Measurements from ENCODE around the gene RAMP3. TPM values are rescaled to one million over a fixed set of nuclear protein-coding genes. Genes with fewer than 3 reads are reported as not detected.
"Not testable (repeated sequence)": the region's sequence is repeated elsewhere in the genome, so short reads cannot be mapped to it uniquely, and the experiment has no call there.

RAMP3 gene
- total RNA-seq, 2 experiments from 2014 or later: not detected

GRCh38 chr7:45151131-45151684, 6.4 kb upstream of the RAMP3 start:
- POLR2A ChIA-PET: interaction anchor here (0.6 kb wide), 1 partner anchor 98 kb away, joined by 3 read pairs; no protein-coding TSS in a partner anchor
- H3K36me3 Mint-ChIP-seq (ENCODE audit: low read depth): no peaks in the 10 kb centered on the region
- H3K4me3 Mint-ChIP-seq: no peak overlapping the region

GRCh38 chr7:45151967-45152366, 5.6 kb upstream of the RAMP3 start:
- Mint-ChIP-seq H3K36me3 (ENCODE audit: low read depth) (no peaks in the 10 kb centered on the region), H3K4me3 (no peak overlapping the region), H3K27ac (no peak overlapping the region), H3K9me3 (no peaks in the 10 kb centered on the region), H3K4me1 (no peaks in the 10 kb centered on the region), H3K27me3 (peaks cover 17% of the 10 kb centered on the region)
- CTCF ChIA-PET: interaction anchor here (1.1 to 5.5 kb wide), 3 partner anchors 18 to 108 kb away, joined by 4 to 46 read pairs (median 4); no protein-coding TSS in a partner anchor
- no peak for DNase-seq
- POLR2A ChIA-PET: no interaction called here

More at GRCh38 chr7:45151131-45151684, 6.4 kb upstream of the RAMP3 start:
- Mint-ChIP-seq H3K27me3 (peaks cover 14% of the 10 kb centered on the region), H3K4me1 (no peaks in the 10 kb centered on the region), H3K27ac (no peak overlapping the region), H3K9me3 (no peaks in the 10 kb centered on the region)
- DNase-seq: no peak
- CTCF ChIA-PET: interaction anchor here (5.5 kb wide), 1 partner anchor 109 kb away, joined by 46 read pairs; no protein-coding TSS in a partner anchor

- no peak for DNase-seq
- no peaks in the 10 kb centered on the region for H3K36me3 Mint-ChIP-seq (ENCODE audit: low read depth)
- H3K27me3 Mint-ChIP-seq: peaks cover 20% of the 10 kb centered on the region
- POLR2A ChIA-PET: no interaction called here
- no peak overlapping the region for H3K27ac Mint-ChIP-seq
- H3K9me3 Mint-ChIP-seq: no peaks in the 10 kb centered on the region
- CTCF ChIA-PET: interaction anchor here (1.1 to 5.5 kb wide), 3 partner anchors 17 to 107 kb away, joined by 4 to 46 read pairs (median 4); no protein-coding TSS in a partner anchor
- no peaks in the 10 kb centered on the region for H3K4me1 Mint-ChIP-seq
- H3K4me3 Mint-ChIP-seq: no peak overlapping the region
Measured at GRCh38 chr7:45153233-45153632, 4.4 kb upstream of the RAMP3 start.

- H3K9me3 Mint-ChIP-seq; H3K36me3 Mint-ChIP-seq (ENCODE audit: low read depth); H3K4me1 Mint-ChIP-seq; POLR2A ChIA-PET; H3K4me3 Mint-ChIP-seq; DNase-seq; H3K27ac Mint-ChIP-seq: not testable (repeated sequence)
- peaks cover 23% of the 10 kb centered on the region for H3K27me3 Mint-ChIP-seq
- CTCF ChIA-PET: interaction anchor here (0.6 to 5.5 kb wide), 6 partner anchors 9 to 610 kb away, joined by 3 to 46 read pairs (median 4); no protein-coding TSS in a partner anchor
Measured at GRCh38 chr7:45153861-45154260, 3.7 kb upstream of the RAMP3 start.

DNA sequence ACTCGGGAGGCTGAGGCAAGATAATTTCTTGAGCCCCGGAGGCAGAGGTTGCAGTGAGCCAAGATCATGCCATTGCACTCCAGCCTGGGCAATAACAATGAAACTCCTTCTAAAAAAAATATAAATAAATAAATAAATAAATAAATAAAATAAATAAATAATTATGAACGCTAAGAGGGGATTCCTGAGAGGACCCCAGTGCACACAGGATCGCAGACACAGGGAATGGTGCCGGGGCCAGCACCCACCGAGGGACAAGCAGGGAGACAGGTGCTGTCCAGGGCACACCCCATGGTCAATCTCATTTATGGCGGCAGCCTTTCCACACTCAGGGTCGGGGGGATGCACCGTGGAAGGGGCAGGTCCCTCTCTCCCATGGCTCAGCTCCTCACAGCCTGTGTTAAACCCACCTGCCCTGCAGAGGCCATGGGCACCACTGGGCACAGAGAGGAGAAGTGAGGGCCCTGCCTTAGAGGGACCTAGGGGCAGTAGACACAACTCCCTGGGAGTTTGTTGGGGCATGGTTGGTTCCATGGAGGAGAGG, 2.2 kb upstream of the RAMP3 start:
- CTCF ChIA-PET: interaction anchor here (5.5 kb wide), 1 partner anchor 105 kb away, joined by 46 read pairs; no protein-coding TSS in a partner anchor
- Mint-ChIP-seq H3K27me3 (peaks cover 25% of the 10 kb centered on the region), H3K9me3 (no peaks in the 10 kb centered on the region), H3K36me3 (ENCODE audit: low read depth) (no peaks in the 10 kb centered on the region), H3K4me1 (peaks cover 4% of the 10 kb centered on the region), H3K4me3 (no peak overlapping the region), H3K27ac (no peak overlapping the region)
- POLR2A ChIA-PET: no interaction called here
- DNase-seq: no peak

DNA sequence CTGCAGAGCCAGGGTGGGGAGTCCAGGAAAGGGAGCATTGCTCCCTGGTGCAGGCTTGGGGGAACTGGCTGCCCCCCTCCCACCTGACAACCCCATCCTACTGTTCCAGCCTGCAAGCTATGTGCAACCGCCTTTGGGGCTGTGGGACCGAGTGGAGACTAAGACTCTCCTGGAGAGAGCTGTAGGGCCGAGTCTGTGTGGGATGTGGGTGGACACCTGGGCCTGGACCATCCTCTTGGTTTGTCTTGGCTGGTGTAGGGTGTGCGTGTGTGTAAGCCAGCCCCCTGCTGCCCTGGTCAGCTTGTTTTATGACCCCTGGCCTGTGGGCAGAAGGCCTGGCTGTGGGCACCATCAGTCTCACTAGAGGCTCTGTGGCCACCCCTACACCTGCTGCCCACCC, 1.6 kb upstream of the RAMP3 start:
- Mint-ChIP-seq H3K27me3 (peaks cover 23% of the 10 kb centered on the region), H3K9me3 (no peaks in the 10 kb centered on the region), H3K36me3 (ENCODE audit: low read depth) (no peaks in the 10 kb centered on the region), H3K4me3 (no peak overlapping the region), H3K27ac (no peak overlapping the region), H3K4me1 (peaks cover 9% of the 10 kb centered on the region)
- CTCF ChIA-PET: interaction anchor here (5.5 kb wide), 1 partner anchor 104 kb away, joined by 46 read pairs; no protein-coding TSS in a partner anchor
- DNase-seq: no peak
- POLR2A ChIA-PET: no interaction called here

- DNase-seq: no peak
- CTCF ChIA-PET: interaction anchor here (5.5 kb wide), 1 partner anchor 104 kb away, joined by 46 read pairs; no protein-coding TSS in a partner anchor
- peaks cover 23% of the 10 kb centered on the region for H3K27me3 Mint-ChIP-seq
- H3K36me3 Mint-ChIP-seq (ENCODE audit: low read depth): no peaks in the 10 kb centered on the region
- peaks cover 14% of the 10 kb centered on the region for H3K4me1 Mint-ChIP-seq
- H3K9me3 Mint-ChIP-seq: no peaks in the 10 kb centered on the region
- no peak overlapping the region for H3K27ac Mint-ChIP-seq
- H3K4me3 Mint-ChIP-seq: no peak overlapping the region
- POLR2A ChIA-PET: no interaction called here
Measured at GRCh38 chr7:45156516-45157272, 897 bp upstream of the RAMP3 start.

DNA sequence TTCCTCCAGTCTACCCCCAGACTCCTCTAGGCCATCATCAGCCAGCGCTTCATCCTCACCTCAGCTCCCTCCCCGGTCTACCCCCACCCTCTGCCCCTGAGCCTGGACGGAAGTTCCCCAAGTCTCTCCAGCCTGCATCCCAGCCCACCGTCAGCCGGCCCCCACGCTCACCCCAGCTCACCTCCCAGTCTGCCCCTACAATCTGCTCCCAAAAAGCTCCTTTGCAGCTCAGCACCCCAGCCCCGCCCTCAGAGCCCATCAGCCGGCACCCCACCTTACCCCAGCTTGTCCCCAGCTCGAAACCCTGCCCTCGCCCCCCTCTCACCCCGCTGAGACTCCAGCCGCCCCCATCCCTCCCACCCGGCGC, 322 bp upstream of the RAMP3 start:
- Mint-ChIP-seq H3K4me1 (peaks cover 14% of the 10 kb centered on the region), H3K36me3 (ENCODE audit: low read depth) (no peaks in the 10 kb centered on the region), H3K27me3 (peaks cover 23% of the 10 kb centered on the region), H3K4me3 (no peak overlapping the region), H3K9me3 (no peaks in the 10 kb centered on the region), H3K27ac (no peak overlapping the region)
- DNase-seq: no peak
- POLR2A ChIA-PET: interaction anchor here (0.7 kb wide), 1 partner anchor 19 kb away, joined by 3 read pairs; no protein-coding TSS in a partner anchor
- CTCF ChIA-PET: interaction anchor here (0.7 kb wide), 1 partner anchor 104 kb away, joined by 3 read pairs; no protein-coding TSS in a partner anchor

GRCh38 chr7:45158471-45158870, 880 bp downstream of the RAMP3 start:
- peaks cover 2% of the 10 kb centered on the region for H3K9me3 Mint-ChIP-seq
- no peak for DNase-seq
- ChIA-PET POLR2A (no interaction called here), CTCF (interaction anchor here (1.0 kb wide), 2 partner anchors 22 to 101 kb away, joined by 4 read pairs; no protein-coding TSS in a partner anchor)
- peaks cover 14% of the 10 kb centered on the region for H3K4me1 Mint-ChIP-seq
- no peak overlapping the region for H3K4me3 Mint-ChIP-seq
- H3K27ac Mint-ChIP-seq: no peak overlapping the region
- H3K27me3 Mint-ChIP-seq: peaks cover 27% of the 10 kb centered on the region
- H3K36me3 Mint-ChIP-seq (ENCODE audit: low read depth): no peaks in the 10 kb centered on the region

DNA sequence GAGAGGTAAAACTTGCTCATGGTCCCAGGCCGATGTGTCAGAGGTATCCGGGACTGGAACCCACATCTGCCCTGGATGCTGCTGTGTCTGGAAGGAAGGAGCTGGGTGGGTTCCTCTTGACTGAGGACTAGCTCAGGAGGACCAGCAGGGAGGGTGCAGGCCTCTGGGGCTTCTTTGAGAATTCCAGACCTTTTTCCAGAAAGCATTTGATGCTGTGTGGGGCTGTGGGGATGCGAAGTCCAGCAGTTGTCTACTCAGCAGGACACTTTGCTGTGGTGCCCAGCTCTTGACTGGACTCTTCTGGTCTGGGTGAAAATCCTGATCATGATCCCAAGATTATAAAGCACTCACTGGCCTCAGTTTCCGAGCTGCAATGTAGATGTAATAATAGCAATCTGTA, 1.7 kb downstream of the RAMP3 start:
- Mint-ChIP-seq H3K27me3 (peaks cover 32% of the 10 kb centered on the region), H3K4me3 (no peak overlapping the region), H3K4me1 (peaks cover 14% of the 10 kb centered on the region), H3K27ac (no peak overlapping the region), H3K9me3 (peaks cover 2% of the 10 kb centered on the region), H3K36me3 (ENCODE audit: low read depth) (no peaks in the 10 kb centered on the region)
- DNase-seq: no peak
- CTCF ChIA-PET: interaction anchor here (1.0 kb wide), 1 partner anchor 23 kb away, joined by 4 read pairs; no protein-coding TSS in a partner anchor
- POLR2A ChIA-PET: no interaction called here

DNA sequence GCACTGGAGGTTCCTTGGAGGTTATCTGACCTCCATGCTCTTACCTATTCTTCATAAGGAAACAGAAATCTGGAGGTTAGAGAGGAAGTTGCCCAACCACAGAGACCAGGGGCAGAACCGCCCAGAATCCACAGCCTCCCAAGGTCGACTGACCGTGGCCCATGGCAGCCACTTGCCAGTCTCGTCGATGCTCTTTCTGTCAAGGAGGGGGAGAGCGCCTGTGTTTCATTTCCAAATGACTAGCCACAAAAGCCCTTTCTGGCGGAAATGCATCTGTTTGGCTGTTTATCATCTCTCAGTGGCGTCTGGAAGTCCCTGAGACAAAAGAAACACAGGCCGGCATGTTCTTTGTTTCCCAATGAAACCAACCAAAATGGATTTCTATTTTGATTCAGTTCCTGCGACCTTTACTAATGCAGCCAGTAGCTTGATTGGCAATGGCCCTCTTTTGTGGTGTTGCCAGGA, 2.9 kb downstream of the RAMP3 start:
- DNase-seq: no peak
- CTCF ChIA-PET: no interaction called here
- no peak overlapping the region for H3K27ac Mint-ChIP-seq

DNA sequence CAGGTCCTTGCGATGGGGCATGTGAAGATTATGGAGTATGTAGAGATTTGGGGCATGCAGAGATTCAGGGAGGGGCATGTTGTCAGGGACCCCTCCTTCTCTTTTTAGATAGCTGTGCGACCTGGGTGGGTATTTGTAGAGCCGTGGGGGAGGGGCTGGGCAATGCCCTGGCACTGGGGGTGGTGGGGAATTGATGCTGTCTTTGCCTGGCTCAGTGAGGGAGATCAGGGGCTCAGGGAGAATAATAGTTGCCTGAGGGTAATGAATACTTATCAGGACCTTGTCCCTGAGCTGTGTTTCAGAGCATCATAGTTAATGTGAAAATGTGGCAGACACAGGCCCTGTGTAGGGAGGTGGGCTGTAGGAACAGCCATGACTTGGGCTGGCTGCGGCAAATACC, 3.5 kb downstream of the RAMP3 start:
- POLR2A ChIA-PET: no interaction called here

More for the DNA sequence above, 2.9 kb downstream of the RAMP3 start:
- H3K9me3 Mint-ChIP-seq: peaks cover 5% of the 10 kb centered on the region
- POLR2A ChIA-PET: no interaction called here
- H3K36me3 Mint-ChIP-seq (ENCODE audit: low read depth): no peaks in the 10 kb centered on the region
- H3K4me3 Mint-ChIP-seq: no peak overlapping the region
- H3K4me1 Mint-ChIP-seq: peaks cover 14% of the 10 kb centered on the region
- peaks cover 38% of the 10 kb centered on the region for H3K27me3 Mint-ChIP-seq

GRCh38 chr7:45161842-45162241, 4.3 kb downstream of the RAMP3 start:
- no peak for DNase-seq
- H3K27me3 Mint-ChIP-seq: peaks cover 47% of the 10 kb centered on the region
- no peak overlapping the region for H3K27ac Mint-ChIP-seq
- H3K4me1 Mint-ChIP-seq: peaks cover 14% of the 10 kb centered on the region
- POLR2A ChIA-PET: no interaction called here
- H3K36me3 Mint-ChIP-seq (ENCODE audit: low read depth): no peaks in the 10 kb centered on the region
- peaks cover 5% of the 10 kb centered on the region for H3K9me3 Mint-ChIP-seq
- CTCF ChIA-PET: no interaction called here
- H3K4me3 Mint-ChIP-seq: no peak overlapping the region

More for the DNA sequence above, 3.5 kb downstream of the RAMP3 start:
- DNase-seq: no peak
- Mint-ChIP-seq H3K9me3 (peaks cover 5% of the 10 kb centered on the region), H3K4me3 (no peak overlapping the region), H3K27ac (no peak overlapping the region), H3K4me1 (peaks cover 14% of the 10 kb centered on the region), H3K27me3 (peaks cover 45% of the 10 kb centered on the region), H3K36me3 (ENCODE audit: low read depth) (no peaks in the 10 kb centered on the region)
- CTCF ChIA-PET: interaction anchor here (0.6 kb wide), 1 partner anchor 69 kb away, joined by 4 read pairs; no protein-coding TSS in a partner anchor

All from activated CD4-positive, alpha-beta memory T cell treated with anti-CD3 and anti-CD28 coated beads, Interleukin-2, amount 10 ng/mL, durations not matched to agents 7 days and 5 days (primary cell).